HG03025 (cell line): Measurements from ENCODE around the gene ZNF518B.
A peak's percentile ranks its signal among the peaks of the same experiment; 100 is the strongest.
"Not testable (repeated sequence)": the region's sequence is repeated elsewhere in the genome, so short reads cannot be mapped to it uniquely, and the experiment has no call there.

Experiments used
- ATAC-seq: cut with Tn5 transposase; IDR thresholded peaks from one replicate; pipeline ENCODE4 v1.9.1; 2021; ENCODE audit warnings: mild to moderate bottlenecking, moderate library complexity; ENCODE audit not compliant: unreplicated experiment, low FRiP score

Gene ZNF518B

GRCh38 chr4:10459305-10459704 is 2.1 kb upstream of the ZNF518B start:
- ATAC-seq = no peak

GRCh38 chr4:10458177-10458576 is 951 bp upstream of the ZNF518B start:
- no peak for ATAC-seq

- ATAC-seq = peak; percentile 61
Measured at GRCh38 chr4:10456595-10457254, 501 bp downstream of the ZNF518B start.

GRCh38 chr4:10456260-10456594 is 999 bp downstream of the ZNF518B start:
- no peak for ATAC-seq

- no peak for ATAC-seq
Measured at GRCh38 chr4:10455133-10455532, 2.1 kb downstream of the ZNF518B start.

- no peak for ATAC-seq
Measured at GRCh38 chr4:10454726-10455125, 2.5 kb downstream of the ZNF518B start.

GRCh38 chr4:10454121-10454520 is 3.1 kb downstream of the ZNF518B start:
- ATAC-seq = no peak

- no peak for ATAC-seq
Measured at GRCh38 chr4:10448991-10449390, 8.2 kb downstream of the ZNF518B start.

- ATAC-seq = no peak
Measured at GRCh38 chr4:10442976-10443375, 14.2 kb downstream of the ZNF518B start.

GRCh38 chr4:10441512-10441911 is 15.7 kb downstream of the ZNF518B start:
- no peak for ATAC-seq

GRCh38 chr4:10438924-10439323 is 18.3 kb downstream of the ZNF518B start:
- no peak for ATAC-seq

- no peak for ATAC-seq
Measured at GRCh38 chr4:10437735-10438134, 19.5 kb downstream of the ZNF518B start.

- not testable (repeated sequence) for ATAC-seq
Measured at GRCh38 chr4:10427680-10428079, 29.5 kb downstream of the ZNF518B start.

GRCh38 chr4:10421344-10422055 is 35.7 kb downstream of the ZNF518B start:
- no peak for ATAC-seq

- ATAC-seq = no peak
Measured at GRCh38 chr4:10417740-10418139, 39.5 kb downstream of the ZNF518B start.

- ATAC-seq = no peak
Measured at GRCh38 chr4:10416441-10416840, 40.8 kb downstream of the ZNF518B start.

GRCh38 chr4:10413177-10413576 is 44.0 kb downstream of the ZNF518B start:
- ATAC-seq = peak; percentile 84

- no peak for ATAC-seq
Measured at GRCh38 chr4:10405672-10406071, 51.6 kb downstream of the ZNF518B start.

GRCh38 chr4:10403633-10404445 is 53.4 kb downstream of the ZNF518B start:
- ATAC-seq = no peak

- ATAC-seq = no peak
Measured at GRCh38 chr4:10395971-10396580, 61.1 kb downstream of the ZNF518B start.
